GM19023 (cell line): Measurements from ENCODE around the gene LYST.
"Not testable (repeated sequence)": the region's sequence is repeated elsewhere in the genome, so short reads cannot be mapped to it uniquely, and the experiment has no call there.

Experiments
- ATAC-seq: cut with Tn5 transposase; IDR thresholded peaks from one replicate; pipeline ENCODE4 v1.9.1; 2021; ENCODE audit warnings: mild to moderate bottlenecking, moderate library complexity; ENCODE audit not compliant: unreplicated experiment

LYST gene

DNA sequence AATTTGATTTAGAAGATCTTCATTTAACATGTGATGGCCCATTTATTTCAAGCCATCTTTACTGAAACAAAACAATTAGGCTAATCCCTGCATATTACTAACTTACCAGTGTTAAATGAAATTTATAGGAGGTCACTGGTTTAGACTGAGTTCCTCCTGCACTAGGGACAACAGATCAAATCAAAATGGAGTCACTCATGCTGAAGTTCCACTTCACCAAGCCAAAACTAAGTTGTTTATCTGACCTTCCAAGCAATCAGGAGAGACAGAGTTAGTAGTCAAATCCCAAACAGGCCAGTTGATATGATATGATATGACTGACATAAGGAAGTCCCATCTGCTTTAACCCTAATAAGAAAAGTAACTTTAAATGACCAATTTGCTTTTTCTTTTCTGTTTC is 4.8 kb downstream of the LYST start:
- no peak for ATAC-seq

DNA sequence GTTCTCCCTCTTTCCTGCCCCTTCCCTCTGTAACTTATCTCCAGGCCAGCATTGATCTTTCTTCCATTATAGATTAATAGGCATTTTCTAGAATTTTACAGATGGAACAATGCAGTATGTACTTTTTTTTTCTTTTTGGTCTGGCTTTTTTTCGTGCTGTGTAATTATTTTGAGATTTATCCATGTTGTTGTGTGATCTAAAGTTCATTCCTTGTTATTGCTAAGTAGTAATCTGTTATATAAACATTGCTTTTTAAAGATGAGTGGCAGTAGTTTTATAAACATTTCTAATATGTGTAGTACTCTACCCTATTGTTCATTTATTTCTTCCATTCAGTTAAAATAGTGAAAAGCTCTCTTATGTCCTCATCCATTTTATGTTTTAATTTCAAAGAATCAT is 5.9 kb downstream of the LYST start:
- ATAC-seq = no peak

DNA sequence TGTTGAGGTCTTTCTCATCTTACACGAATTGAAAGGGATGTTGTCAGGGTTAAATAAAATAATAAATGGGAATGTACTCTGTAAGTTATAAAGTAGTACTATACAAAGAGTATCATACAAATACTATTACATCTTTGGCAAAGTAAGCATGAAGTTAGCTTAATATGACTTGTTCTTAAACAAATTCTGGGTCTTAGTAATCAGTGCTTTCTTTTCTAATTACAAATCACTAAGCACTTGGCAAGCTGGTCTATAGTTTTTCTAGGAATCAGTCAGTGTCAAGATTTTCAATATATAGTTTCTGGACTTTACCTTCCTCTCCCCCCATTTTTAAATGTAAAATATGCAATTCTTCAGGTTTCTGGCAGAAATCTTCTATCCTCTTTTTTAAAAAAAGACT is 6.9 kb downstream of the LYST start:
- no peak for ATAC-seq

DNA sequence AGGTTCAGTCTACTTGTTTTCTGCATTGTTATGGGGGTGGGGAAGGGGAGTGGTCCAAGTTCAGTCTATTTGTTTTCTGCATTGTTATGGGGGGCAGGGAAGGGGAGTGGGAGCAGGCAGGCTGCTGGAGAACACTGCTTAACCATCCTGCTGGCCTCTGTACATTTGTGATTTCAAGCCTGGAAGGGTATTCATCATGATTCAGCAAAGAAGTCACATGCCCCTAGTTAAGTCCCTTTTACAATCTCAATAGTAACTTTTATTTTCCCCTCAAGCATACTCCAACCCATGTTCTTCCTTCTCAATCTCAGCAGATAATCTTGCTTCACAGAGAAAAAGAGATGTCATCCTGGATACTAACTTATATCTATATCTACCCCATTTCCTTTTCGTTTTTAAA is 7.9 kb downstream of the LYST start:
- no peak for ATAC-seq

DNA sequence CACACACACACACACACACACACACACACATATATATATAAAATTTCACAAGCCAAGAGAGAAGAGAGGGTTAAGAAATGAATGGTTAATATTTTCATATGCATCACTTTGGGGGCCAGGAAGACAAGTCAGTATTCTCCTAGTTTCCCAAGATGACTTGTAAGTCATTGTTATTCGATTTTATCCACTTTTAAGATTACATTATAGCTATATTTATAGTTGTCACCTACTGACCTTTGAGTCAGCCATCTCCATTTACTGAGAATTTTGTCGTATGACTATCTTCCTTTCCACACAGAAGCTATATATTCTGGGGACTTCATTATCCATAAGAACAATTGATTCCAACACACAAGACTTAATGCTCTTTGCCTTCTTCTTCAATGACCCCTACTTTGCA is 8.9 kb downstream of the LYST start:
- ATAC-seq = no peak

DNA sequence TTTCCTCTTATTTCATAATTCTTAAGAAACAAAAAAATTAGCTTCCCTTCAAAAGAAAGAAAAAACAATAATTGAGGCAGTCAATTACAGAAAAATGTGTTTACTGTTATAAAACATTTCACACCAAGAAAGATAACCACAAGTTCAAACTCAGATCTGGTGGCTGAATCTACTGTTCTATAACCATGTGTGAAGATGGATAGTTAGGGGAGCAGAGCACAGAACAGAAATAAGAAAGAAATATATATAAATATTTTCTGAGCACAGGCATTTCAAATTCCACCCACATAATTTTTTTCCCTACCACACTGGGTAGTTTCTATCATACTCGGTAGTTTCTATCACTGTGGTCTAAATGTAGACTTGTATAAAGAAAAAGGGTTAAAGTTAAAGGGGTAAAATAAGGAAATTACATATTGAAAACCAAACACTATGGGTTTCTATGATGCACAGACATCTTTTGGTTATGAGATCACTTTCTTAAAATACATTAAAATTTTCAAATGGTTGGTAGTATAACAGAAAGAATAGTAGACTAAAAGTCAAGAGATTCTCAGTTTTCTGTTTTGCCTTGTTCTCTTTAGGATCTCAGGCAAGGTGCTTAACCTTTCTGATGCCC is 10.8 kb downstream of the LYST start:
- ATAC-seq = no peak

DNA sequence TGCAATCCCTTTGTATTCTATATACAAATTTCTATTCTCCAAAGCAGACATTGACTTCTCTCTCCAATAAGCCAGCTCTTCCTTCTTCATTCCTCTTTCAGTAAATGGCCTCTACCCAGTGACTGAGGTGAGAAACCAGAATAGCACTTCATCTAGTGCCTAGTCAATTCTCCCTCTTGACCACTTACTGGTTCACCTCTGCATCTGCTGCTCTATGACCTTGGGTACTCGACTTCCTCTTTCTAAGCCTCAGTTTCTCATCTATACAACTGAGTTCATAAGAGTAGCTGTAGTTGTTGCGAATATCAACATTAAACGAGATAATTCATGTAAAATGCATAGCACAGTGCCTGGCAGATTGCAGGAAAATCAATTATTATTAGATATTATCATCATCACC is 12.4 kb downstream of the LYST start:
- ATAC-seq = no peak

DNA sequence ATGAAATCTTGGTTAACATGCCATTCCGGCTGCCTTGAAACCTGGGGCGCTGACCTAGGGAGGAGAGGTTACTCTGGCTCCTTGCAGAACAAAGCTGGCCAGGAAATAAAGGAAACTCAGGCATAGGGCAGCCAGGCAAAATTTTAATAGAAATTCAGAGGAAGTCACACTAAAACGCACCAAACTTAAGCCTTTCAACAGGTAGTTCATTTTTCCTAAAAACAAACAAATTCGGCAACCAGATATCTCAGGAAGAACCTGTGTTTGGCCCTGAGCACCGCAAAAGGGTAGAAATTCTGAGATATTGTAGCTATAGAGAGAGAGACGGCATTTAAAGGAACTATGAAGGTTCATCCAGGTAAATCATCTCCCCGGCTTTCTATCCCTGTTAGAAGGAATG is 13.1 kb downstream of the LYST start:
- no peak for ATAC-seq

DNA sequence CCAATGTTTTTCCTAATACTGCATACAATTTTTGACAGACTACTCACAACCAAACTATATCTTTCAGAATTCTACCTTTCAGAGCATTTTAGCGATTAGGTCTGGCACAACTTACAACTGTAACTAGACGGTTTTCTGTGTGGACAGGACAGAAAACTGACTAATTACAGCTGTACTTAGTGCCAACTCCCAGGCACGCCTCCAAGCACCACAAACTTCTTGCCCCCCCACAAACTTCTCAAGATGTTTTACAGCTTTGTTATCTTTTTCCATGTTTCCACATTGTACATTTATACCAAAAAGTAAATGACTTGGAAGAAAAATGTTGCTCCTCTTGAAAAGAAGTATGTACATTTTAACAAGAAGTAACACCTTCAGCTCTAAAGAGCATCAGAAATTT is 13.8 kb downstream of the LYST start:
- ATAC-seq = no peak

DNA sequence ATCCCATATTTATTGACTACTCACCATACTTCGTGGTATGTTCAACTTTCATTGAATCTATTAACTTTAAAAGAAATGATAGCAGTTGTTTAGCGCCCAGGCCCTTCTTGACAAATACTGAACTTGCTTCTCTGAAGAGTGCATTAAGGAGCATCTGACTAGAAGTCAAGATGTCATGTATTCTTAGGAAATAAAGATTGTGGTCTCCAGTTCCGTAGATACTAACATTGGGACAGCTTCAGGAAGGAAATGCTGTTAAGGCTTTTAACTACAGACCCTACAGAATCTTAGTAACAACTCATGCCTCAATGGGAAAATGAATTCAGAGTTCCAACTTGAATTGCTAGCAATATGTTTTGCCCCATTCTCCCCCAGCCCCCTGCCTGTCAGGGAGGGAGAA is 14.8 kb downstream of the LYST start:
- no peak for ATAC-seq

DNA sequence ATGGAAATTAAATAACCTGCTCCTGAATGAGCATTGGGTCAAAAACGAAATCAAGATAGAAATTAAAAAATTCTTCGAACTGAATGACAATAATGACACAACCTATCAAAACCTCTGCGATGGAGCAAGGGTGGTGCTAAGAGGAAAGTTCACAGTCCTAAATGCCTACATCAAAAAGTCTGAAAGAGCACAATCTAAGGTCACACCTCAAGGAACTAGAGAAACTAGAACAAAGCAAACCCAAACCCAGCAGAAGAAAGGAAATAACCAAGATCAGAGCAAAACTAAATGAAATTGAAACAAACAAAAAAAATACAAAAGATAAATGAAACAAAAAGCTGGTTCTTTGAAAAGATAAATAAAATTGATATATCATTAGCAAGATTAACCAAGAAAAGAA is 18.5 kb downstream of the LYST start:
- not testable (repeated sequence) for ATAC-seq

DNA sequence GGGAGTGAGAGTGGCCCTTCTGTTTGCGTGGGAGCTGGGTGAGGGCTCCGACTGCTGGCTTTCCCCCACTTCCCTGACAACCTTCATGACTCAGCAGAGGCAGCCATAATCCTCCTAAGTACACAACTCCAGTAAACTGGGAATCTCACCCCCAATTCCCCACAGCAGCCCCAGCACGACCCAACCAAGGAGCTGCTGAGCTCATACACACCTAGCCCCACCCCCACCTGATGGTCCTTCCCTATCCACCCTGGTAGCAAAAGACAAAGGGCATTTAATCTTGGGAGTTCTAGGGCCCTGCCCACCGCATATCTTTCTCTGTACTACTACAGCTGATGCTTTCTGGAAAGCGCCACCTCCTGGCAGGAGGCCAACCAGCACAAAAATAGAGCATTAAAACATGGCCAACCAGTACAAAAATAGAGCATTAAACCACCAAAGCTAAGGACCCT is 21.0 kb downstream of the LYST start:
- not testable (repeated sequence) for ATAC-seq

DNA sequence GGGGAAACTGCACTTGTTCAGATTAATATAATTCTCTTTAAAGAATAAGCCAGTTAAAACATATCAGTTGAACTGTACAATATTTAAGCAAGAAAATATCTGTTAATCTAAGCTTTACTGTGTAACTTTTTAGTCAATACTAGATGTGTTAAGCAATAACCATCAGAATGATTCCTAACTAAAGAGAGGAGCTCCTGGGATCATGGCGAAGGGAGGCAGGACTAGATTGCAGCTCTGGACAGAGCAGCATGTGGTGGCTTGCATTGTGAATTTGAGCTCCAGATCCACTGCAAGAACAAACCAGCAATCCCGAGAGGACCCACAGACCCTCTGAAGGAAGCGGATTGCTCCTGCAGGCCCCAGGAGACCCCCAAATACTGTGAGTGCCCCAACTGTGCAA is 21.9 kb downstream of the LYST start:
- no peak for ATAC-seq

DNA sequence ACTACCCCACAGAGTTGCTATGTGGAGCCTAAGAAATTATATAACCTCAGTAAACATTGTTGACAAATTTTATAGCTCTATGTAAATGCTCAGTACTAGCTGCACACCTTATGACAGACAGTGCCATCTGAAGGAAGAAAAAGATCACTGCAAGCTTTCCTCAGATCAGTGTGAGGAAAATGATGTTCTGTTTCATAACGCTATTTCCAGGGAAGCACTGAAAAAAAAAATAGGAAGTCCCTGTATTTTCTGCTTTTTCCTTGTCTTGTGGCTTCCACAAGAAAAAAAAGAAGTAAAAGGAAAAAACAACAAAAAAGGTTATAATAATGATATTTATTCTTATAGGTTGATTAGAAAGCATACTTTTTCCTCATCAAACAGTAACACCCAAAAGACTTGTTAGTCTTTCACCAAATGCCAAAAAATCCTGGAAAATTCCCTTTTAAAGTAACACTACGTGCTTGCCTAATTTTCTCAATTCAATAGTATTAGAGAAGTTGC is 23.2 kb downstream of the LYST start:
- ATAC-seq = no peak

DNA sequence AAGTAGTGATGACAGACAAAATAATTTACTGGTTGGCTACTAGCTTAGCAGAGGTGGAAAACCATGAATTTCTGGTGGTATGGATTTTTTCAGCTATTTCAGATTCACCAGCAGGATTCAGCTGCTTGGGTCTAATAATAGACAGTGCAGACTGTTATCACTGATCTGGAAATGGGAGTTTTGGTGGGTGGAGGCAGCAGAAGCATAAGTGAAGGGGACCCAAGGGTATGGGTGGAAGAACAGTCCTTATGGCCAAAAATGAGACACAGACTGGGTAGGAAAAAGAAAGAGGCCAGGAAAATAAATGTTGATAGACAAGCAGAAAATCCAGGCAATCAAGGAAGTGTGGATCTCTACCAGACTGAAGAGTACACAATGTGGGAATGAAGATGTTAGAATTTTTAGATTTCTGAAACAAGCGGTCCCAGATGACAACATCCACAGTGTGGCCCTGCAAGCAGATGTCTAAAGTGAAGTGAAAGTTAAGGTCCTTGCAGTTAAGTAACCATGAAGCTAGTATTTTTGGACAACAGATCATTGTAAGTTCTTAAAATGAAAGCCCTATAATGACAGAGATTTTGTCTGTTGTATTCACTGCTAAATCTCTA is 24.7 kb downstream of the LYST start:
- peak; percentile 82 for ATAC-seq

DNA sequence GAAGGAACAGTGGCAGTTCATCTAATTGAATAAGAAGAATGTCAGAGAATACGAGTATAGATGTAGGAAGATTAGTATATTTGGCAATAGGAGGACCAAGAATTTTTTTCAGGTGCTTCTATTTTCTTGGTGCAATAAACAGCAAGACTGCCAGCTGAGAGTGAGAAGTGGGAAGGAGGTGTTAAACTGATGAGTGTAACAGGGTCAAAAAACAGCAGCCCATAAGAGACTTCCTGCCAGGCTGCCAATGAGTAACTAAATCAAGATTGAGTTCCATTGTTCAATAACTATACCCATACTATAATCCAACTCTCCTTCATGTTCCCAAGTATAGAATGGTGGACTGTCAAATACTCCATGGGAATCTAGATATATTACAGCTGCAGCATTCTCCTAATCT is 28.7 kb downstream of the LYST start:
- no peak for ATAC-seq

DNA sequence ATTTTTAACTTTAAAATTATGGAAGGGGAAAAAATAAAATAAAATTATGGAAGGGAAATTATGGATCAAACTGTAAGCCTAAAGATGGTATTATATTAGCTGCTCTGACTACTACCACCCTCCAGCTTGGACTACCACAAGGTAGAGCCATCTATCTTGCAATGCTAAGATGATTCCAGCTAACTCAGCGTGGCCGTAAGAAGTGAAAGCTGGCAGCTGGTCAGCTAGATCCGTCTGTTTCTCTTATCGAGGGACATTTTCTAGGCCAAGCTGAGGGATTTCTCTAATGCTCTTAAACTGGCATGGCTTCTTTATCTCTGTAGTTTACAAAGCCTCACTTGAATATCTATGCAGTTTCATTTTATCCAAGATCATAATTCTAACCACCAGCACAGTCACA is 31.5 kb downstream of the LYST start:
- ATAC-seq = no peak

DNA sequence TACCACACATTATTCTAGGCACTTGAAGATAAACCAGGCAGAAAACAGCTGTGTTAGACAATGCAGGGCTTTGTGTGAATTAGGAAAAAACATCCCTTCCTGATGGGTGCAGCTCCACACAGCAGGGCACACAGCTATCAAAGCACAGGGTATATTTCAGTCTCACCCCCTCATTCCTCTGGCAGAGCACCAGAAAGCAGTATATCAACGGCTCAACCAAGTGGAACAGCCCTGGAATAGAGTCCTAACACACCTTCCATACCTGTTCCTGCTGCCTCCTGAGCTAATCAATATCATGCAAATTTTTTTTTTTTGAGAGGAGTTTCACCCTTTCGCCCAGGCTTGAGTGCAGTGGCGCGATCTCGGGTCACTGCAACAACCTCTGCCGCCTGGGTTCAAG is 32.1 kb downstream of the LYST start:
- ATAC-seq = no peak

DNA sequence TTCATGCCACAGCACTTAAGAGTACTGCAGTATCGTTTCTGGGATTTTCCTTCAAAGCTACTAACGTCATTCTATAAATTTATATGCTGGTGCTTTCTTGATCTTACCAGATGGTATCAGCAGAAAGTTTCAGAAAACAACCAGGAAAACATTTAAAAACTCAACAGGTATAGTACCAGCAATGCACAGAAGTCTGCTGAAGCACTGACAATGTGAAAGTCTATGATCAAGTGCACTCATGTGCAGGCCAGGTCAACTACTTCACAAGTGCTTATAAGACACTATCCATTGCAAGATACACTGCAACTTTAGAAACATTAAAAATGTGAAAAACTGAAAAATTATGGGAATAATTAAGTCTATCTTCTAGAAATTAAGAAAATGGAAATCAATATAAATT is 34.7 kb downstream of the LYST start:
- no peak for ATAC-seq

DNA sequence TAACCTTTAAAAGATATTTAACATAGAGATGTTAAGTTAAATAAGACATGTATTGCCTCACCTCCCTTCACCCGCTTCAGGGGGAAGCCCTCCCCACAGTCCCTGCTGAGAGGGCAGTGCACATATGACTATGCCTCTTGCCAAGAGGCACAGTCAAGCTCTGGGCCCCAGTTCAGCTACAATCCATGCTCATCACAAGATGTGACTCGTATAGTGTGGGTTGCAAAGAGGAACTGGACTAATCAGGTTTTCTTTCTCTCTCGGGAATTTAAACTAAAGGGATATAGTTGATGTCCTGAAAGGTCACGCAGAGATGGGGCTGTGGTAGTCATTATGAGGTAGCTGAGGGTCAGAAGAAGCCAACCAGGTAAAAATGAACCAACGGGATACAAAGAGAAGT is 35.6 kb downstream of the LYST start:
- ATAC-seq = no peak

DNA sequence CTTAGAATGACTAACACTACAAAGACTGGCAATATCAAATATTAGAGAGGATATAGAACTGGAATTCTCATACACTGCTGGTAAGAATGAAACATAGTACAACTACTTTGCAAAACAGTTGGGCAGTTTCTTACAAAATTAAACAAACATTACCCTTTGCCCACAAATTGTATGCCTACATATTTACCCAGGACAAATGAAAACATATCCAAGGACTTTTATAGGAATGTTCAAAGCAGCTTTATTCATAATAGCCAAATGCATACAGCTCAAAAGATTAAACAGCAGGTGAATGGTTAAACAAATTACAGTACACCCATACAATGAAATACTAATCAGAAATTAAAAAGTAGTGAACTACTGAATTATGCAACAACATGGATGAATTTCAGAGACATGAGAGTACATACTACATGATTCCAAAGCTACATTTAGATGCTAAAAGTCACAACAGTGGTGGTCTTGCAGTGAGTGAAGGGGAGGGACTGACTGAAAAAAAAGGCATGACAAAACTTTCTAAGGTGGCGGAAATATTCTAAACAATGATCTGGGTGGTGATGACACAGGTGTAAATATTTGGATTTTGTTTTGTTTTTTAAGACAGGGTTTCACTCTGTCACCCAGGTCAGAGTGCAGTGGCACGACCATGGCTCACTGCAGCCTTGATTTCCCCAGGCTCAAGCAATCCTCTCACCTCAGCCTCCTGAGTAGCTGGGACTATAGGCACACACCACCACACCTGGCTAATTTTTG is 40.4 kb downstream of the LYST start:
- no peak for ATAC-seq

DNA sequence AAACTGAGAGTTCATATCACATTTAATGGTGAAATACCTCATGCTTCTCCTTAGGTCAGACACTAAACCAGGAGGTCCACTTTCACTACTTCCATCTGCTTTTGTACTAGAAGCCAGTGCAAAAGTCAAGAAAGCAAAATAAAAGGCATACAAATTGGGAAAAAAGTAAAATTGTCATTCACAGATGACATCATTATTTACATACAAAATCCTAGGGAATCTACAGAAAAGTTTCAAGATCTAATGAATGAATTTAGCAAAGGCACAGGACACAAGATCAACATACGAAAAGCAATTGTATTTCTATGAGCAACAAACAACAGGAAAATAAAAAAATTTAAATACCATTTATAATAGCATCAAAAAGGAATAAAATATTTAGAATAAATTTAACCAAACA is 41.5 kb downstream of the LYST start:
- ATAC-seq = no peak
